ENCODE results near the gene RBM4B. TPM values are rescaled to one million over a fixed set of nuclear protein-coding genes. Genes with fewer than 3 reads are reported as not detected.

RBM4B gene
- total and polyA plus RNA-seq, 2 of the 13 experiments (the other 11 are each of a cell fraction or from before 2014, with no cell fraction given): 25.8 to 32.4 TPM

DNA sequence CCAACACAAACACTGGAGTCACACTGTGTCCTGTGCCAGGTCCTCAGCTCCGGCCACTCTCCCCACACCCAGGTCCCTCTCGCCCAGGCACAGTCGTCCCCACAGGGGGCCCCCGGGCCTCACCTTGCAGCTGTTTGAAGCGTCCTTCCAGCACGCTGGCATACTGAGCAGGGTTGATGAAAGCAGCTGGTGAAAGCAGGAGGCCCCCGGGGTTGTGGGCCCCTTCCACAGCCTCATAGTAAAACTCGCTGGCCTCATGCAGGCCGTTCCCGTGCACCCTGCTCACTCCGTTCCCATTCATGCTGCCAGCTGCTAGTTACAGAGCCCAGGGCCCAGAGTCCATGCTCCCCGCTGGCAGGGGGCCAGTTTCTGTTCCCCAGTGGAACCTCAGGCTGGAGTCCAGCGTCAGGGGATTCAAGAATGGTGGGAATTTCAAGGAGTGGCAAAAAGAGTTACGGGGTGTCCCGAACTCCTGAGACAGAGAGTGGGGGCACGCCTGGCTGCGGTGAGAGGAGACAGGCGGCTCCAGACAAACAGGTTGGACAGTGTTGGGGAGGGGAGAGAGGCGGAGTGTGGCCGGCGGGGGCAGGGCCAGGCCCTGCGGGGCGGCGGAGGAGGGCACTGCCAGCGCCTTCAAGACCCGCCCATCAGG, 40.8 kb upstream of the RBM4B start (continued):
- TF ChIP-seq ZNF407 (CRISPR knock-in tag; IDR thresholded peaks at IDR 0.05; ENCODE audit: not compliant biosample characterization) (peak; percentile 49), TRAFD1 (CRISPR knock-in tag; IDR thresholded peaks at IDR 0.05; ENCODE audit: borderline replicate concordance) (no peak), PHF8 (CRISPR knock-in tag; IDR thresholded peaks at IDR 0.05) (peak; percentile 65), ZHX1 (CRISPR knock-in tag; IDR thresholded peaks at IDR 0.05; ENCODE audit: low read depth) (no peak), ZNF616 (CRISPR knock-in tag; IDR thresholded peaks at IDR 0.05; ENCODE audit: low read depth) (peak; percentile 75; the same call in 1 of the 2 replicates), RAD21 (CRISPR knock-in tag; IDR thresholded peaks at IDR 0.05) (0 out of 2 replicates have a peak, but pooled peaks have one; percentile 29), ZNF644 (CRISPR knock-in tag; IDR thresholded peaks at IDR 0.05; ENCODE audit: low read depth) (peak; percentile 63; the same call in 1 of the 2 replicates), MTA1 (CRISPR knock-in tag; IDR thresholded peaks at IDR 0.05; ENCODE audit: borderline replicate concordance) (0 out of 2 replicates have a peak, but pooled peaks have one; percentile 19), ZNF776 (CRISPR knock-in tag; IDR thresholded peaks at IDR 0.05) (no peak), KAT2B (IDR thresholded peaks at IDR 0.05; ENCODE audit: borderline replicate concordance, low read depth, low read length) (no peak), U2AF1 (optimal IDR thresholded peaks at IDR 0.05; ENCODE audit: low read depth, low read length) (no peak), ZNF230 (CRISPR knock-in tag; IDR thresholded peaks at IDR 0.05) (no peak), REXO4 (CRISPR knock-in tag; IDR thresholded peaks at IDR 0.05; ENCODE audit: borderline replicate concordance) (0 out of 2 replicates have a peak, but pooled peaks have one; percentile 36), NCOA5 (CRISPR knock-in tag; IDR thresholded peaks at IDR 0.05) (no peak), ZNF570 (CRISPR knock-in tag; IDR thresholded peaks at IDR 0.05; ENCODE audit: borderline replicate concordance) (no peak)

All from HepG2 (cell line).